OCI-LY3 (cell line): ENCODE data around the gene SYNRG.

Experiments used
- EZH2phosphoT487 ChIP-seq: fragments of 200-600 bp; shearing (Covaris generic); IDR thresholded peaks from 2 replicates; pipeline ENCODE4 v1.6.1; 2018; ENCODE audit warnings: antibody characterized with exemption, mixed run types, low read depth
- TF ChIP-seq, protein P1 (sequence below): fragments of 200-600, 300-600 bp; sonication (generic); IDR thresholded peaks from 2 replicates; pipeline ENCODE4 v1.5.1; 2014; ENCODE audit warnings: antibody characterized with exemption, low read length, low read depth

GRCh38 chr17:37608351-37609169 lies 658 bp downstream of the SYNRG start:
- TF ChIP-seq, protein P1, sequence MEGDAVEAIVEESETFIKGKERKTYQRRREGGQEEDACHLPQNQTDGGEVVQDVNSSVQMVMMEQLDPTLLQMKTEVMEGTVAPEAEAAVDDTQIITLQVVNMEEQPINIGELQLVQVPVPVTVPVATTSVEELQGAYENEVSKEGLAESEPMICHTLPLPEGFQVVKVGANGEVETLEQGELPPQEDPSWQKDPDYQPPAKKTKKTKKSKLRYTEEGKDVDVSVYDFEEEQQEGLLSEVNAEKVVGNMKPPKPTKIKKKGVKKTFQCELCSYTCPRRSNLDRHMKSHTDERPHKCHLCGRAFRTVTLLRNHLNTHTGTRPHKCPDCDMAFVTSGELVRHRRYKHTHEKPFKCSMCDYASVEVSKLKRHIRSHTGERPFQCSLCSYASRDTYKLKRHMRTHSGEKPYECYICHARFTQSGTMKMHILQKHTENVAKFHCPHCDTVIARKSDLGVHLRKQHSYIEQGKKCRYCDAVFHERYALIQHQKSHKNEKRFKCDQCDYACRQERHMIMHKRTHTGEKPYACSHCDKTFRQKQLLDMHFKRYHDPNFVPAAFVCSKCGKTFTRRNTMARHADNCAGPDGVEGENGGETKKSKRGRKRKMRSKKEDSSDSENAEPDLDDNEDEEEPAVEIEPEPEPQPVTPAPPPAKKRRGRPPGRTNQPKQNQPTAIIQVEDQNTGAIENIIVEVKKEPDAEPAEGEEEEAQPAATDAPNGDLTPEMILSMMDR: no peak
- TF ChIP-seq EZH2phosphoT487: no peak
